Gastroesophageal sphincter (tissue), 4 donors: ENCODE data around the gene MTARC2. TPM values are rescaled to one million over a fixed set of nuclear protein-coding genes. Genes with fewer than 3 reads are reported as not detected.

Source experiments
- ATAC-seq: fragments of 150-250 bp; one replicate; pipeline ENCODE4 v1.9.1; 2016; ENCODE audit warnings: mild to moderate bottlenecking, moderate library complexity
- H3K27ac ChIP-seq, 4 donors: fragments of 200-600 bp; sonication (generic) in 3 of 4; 1 replicate in 3 of 4; 2 replicates in 1 of 4; pipeline ENCODE4 v1.5.1; 2016 to 2019
- H3K27me3 ChIP-seq: fragments of 200-600 bp; sonication (generic); one replicate; pipeline ENCODE4 v1.5.1; 2019
- H3K36me3 ChIP-seq, 2 donors: fragments of 200-600 bp; sonication (generic); one replicate each; pipeline ENCODE4 v1.5.1; 2019; ENCODE audit warnings: control low read depth in 1 of 2
- H3K4me1 ChIP-seq, 3 donors: fragments of 200-600 bp; sonication (generic); 1 replicate in 2 of 3; 2 replicates in 1 of 3; pipeline ENCODE4 v1.5.1; 2016 to 2019; ENCODE audit warnings: control low read depth in 2 of 3
- H3K4me3 ChIP-seq, 2 donors: fragments of 200-600 bp; sonication (generic); one replicate each; pipeline ENCODE4 v1.5.1; 2019; ENCODE audit warnings: mild to moderate bottlenecking in 1 of 2, moderate library complexity in 1 of 2
- H3K9me3 ChIP-seq, 3 donors: fragments of 200-600 bp; sonication (generic); one replicate each; pipeline ENCODE4 v1.5.1; 2017 to 2019; ENCODE audit warnings: control low read depth in 2 of 3
- CTCF ChIP-seq, 4 experiments: fragments of 200-600 bp in 2 of 4; fragments of 450-650 bp in 2 of 4; sonication (generic) in 1 of 4; IDR thresholded peaks; one replicate each; pipeline ENCODE4 v1.5.1; 2017 to 2019; ENCODE audit warnings: antibody characterized with exemption in 4 of 4, mild to moderate bottlenecking in 2 of 4, moderate library complexity in 2 of 4
- EP300 ChIP-seq: sonication (generic); formaldehyde crosslinking; IDR thresholded peaks from one replicate; pipeline ENCODE4 v1.6.1; 2017; ENCODE audit warnings: antibody characterized with exemption, mild to moderate bottlenecking
- POLR2A ChIP-seq, 2 donors: fragments of 450-650 bp; IDR thresholded peaks; one replicate each; pipeline ENCODE4 v1.6.1; 2017; ENCODE audit warnings: antibody characterized with exemption in 2 of 2, mild to moderate bottlenecking in 2 of 2, moderate library complexity in 1 of 2
- POLR2AphosphoS5 ChIP-seq: sonication (generic); formaldehyde crosslinking; IDR thresholded peaks from one replicate; pipeline ENCODE4 v1.6.1; 2017; ENCODE audit warnings: antibody characterized with exemption
- WGBS, 2 donors: methylation state at CpG; one replicate each; pipeline ENCODE4 v1.1.5; 2018; ENCODE audit warnings: low coverage in 1 of 2; 5-methylcytosine and 5-hydroxymethylcytosine counted together
- total RNA-seq, 4 donors: library from RNA; depleted of rRNA; stranded (reverse); fragments of >200 nt; gene quantifications; one replicate each; pipeline ENCODE4 v1.1.0, GENCODE V29; 2016

The MTARC2 gene
- total RNA-seq, 4 donors from 2014 or later, result 13.0 to 32.5 (median 17.9) TPM

DNA sequence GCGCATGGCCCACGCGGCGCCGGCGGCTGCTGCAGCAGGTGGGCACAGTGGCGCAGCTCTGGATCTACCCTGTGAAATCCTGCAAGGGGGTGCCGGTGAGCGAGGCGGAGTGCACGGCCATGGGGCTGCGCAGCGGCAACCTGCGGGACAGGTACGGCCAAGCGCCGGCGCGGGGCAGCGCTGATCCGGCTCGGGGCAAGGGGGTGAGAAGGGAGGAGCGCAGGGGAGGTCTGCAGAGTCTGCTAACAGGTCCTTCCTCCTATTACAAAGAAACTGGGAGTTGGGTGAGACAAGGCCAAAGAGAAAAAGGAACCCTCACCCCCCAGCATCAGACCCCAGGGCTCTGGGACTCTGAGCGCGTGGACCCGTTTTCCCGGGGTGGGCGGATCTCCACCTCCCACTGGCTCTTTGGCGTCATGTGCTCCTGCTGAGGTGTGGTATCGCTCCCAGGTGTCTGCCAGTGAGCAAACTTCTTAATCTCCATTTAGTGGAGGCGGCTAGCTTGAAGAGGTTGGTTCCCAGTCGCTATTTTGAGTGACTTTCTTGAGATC is 39.0 kb downstream of the MTARC2 start:
- ATAC-seq, result peak; percentile 43
- Histone ChIP-seq H3K27ac (peak overlapping the region in 3 of 4 donors; percentile 48 to 81 (median 79)), H3K36me3 (peaks cover 0 to 28% of the 10 kb centered on the region in 2 donors), H3K27me3 (no peaks in the 10 kb centered on the region), H3K4me1 (peaks cover 0 to 66% (median 6%) of the 10 kb centered on the region in 3 donors), H3K4me3 (peak overlapping the region; percentile 63 to 78), H3K9me3 (no peaks in the 10 kb centered on the region)
- 42% methylated on average over 3 of the region's 32 CpGs; no CpG with 5 or more reads in 1 of the 2 donors for WGBS, 2 donors
- no peak for TF ChIP-seq CTCF (IDR thresholded peaks at IDR 0.05)
- TF ChIP-seq POLR2A (IDR thresholded peaks at IDR 0.05), result no peak
- no peak for TF ChIP-seq EP300
- TF ChIP-seq POLR2AphosphoS5, result no peak

DNA sequence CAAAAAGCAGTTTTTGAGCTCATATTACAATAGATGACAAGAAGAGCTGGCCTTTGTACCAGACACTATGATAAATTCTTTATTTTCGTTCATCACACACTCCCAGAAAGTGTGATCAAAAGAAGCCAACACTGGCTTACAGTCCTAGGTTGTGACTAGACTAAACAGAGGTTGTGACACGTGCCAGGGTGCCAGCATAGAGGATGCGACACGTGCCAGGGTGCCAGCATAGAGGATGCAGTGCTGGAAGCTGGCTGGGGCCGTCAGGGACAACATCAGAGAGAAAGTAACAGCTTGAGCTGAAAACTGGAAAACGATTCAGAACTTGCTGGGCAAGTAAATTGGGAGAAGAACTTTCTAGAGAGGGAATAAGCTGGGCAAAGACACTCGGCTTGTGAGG is 40.8 kb downstream of the MTARC2 start:
- Histone ChIP-seq H3K27me3 (no peaks in the 10 kb centered on the region), H3K9me3 (no peaks in the 10 kb centered on the region), H3K27ac (peak overlapping the region in 2 of 4 donors; percentile 1 to 37), H3K4me3 (no peak overlapping the region), H3K4me1 (peaks cover 0 to 68% (median 6%) of the 10 kb centered on the region in 3 donors), H3K36me3 (peaks cover 0 to 10% of the 10 kb centered on the region in 2 donors)
- no peak for ATAC-seq
- WGBS, 2 donors, result 58 to 82% methylated on average over 6 to 7 of the region's 7 CpGs
- TF ChIP-seq EP300, result no peak
- no peak for TF ChIP-seq CTCF (IDR thresholded peaks at IDR 0.05)
- no peak for TF ChIP-seq POLR2AphosphoS5
- TF ChIP-seq POLR2A (IDR thresholded peaks at IDR 0.05), result no peak

DNA sequence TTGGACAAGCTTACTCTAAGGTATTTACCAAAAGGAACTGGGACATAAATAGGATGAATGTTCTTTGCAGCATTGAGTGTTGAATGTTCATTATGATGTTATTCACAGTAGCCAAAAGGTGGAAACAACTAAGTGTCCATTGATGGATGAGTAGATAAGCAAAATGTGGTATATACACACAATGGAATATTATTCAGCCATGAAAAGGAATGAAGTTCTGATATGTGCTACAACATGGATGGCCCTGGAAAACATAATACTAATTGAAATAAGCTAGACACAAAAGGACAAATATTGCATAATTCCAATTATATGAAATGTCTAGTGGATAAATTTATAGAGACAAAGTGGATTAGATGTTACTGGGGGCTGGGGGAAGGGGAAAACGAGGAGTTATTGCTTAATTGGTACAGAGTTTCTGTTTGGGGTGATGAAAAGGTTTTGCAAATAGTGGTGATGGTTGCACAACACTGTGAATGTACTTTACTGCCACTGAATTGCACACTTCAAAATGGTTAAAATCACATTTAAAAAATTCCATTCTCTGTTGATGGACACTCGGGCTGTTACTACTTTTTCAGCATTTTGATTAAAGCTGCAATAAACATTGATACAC is 41.5 kb downstream of the MTARC2 start:
- H3K4me1 ChIP-seq, result peaks cover 0 to 68% (median 6%) of the 10 kb centered on the region in 3 donors
- H3K4me3 ChIP-seq, result no peak overlapping the region
- peaks cover 0 to 3% of the 10 kb centered on the region in 2 donors for H3K36me3 ChIP-seq
- peak; percentile 7 for ATAC-seq
- TF ChIP-seq CTCF (IDR thresholded peaks at IDR 0.05) (no peak), POLR2A (IDR thresholded peaks at IDR 0.05) (no peak), POLR2AphosphoS5 (no peak), EP300 (no peak)
- no peaks in the 10 kb centered on the region for H3K9me3 ChIP-seq
- no peak overlapping the region for H3K27ac ChIP-seq
- WGBS, 2 donors, result 85% methylated on average over 2 of the region's 2 CpGs
- no peaks in the 10 kb centered on the region for H3K27me3 ChIP-seq

GRCh38 chr1:220791285-220791684 is 43.2 kb downstream of the MTARC2 start:
- Histone ChIP-seq H3K27ac (peak overlapping the region in 3 of 4 donors; percentile 24 to 54 (median 50)), H3K9me3 (no peaks in the 10 kb centered on the region), H3K4me1 (peaks cover 0 to 57% (median 2%) of the 10 kb centered on the region in 3 donors), H3K4me3 (no peak overlapping the region), H3K27me3 (no peaks in the 10 kb centered on the region), H3K36me3 (no peaks in the 10 kb centered on the region)
- 77% methylated on average over 4 of the region's 6 CpGs; no CpG with 5 or more reads in 1 of the 2 donors for WGBS, 2 donors
- ATAC-seq, result no peak
- TF ChIP-seq POLR2AphosphoS5 (no peak), POLR2A (IDR thresholded peaks at IDR 0.05) (no peak), EP300 (no peak), CTCF (IDR thresholded peaks at IDR 0.05) (no peak)

- TF ChIP-seq POLR2A (IDR thresholded peaks at IDR 0.05) (no peak), EP300 (no peak), POLR2AphosphoS5 (peak; percentile 30), CTCF (IDR thresholded peaks at IDR 0.05) (no peak)
- peak overlapping the region in 3 of 4 donors; percentile 24 to 54 (median 50) for H3K27ac ChIP-seq
Measured at GRCh38 chr1:220791956-220792355, 43.8 kb downstream of the MTARC2 start.

More at GRCh38 chr1:220791956-220792355, 43.8 kb downstream of the MTARC2 start:
- Histone ChIP-seq H3K27me3 (no peaks in the 10 kb centered on the region), H3K36me3 (peaks cover 0 to 6% of the 10 kb centered on the region in 2 donors), H3K4me1 (peaks cover 0 to 50% (median 0%) of the 10 kb centered on the region in 3 donors), H3K9me3 (no peaks in the 10 kb centered on the region), H3K4me3 (no peak overlapping the region)
- ATAC-seq, result peak; percentile 78
- 21 to 37% methylated on average over 5 of the region's 5 CpGs for WGBS, 2 donors
